ENCODE results near the gene CNNM1.

- TF ChIP-seq CTCF (IDR thresholded peaks at IDR 0.05) (no peak), EP300 (IDR thresholded peaks at IDR 0.05) (no peak), POLR2A (IDR thresholded peaks at IDR 0.05) (no peak), POLR2AphosphoS5 (IDR thresholded peaks at IDR 0.05) (no peak)
These were observed 65.1 kb downstream of the CNNM1 start for GRCh38 chr10:99394256-99394655.
